Measurements from ENCODE around the gene EEFSEC. TPM values are rescaled to one million over a fixed set of nuclear protein-coding genes. Genes with fewer than 3 reads are reported as not detected.

EEFSEC gene
- total RNA-seq, 1 donor from 2014 or later, result 15.6 TPM

DNA sequence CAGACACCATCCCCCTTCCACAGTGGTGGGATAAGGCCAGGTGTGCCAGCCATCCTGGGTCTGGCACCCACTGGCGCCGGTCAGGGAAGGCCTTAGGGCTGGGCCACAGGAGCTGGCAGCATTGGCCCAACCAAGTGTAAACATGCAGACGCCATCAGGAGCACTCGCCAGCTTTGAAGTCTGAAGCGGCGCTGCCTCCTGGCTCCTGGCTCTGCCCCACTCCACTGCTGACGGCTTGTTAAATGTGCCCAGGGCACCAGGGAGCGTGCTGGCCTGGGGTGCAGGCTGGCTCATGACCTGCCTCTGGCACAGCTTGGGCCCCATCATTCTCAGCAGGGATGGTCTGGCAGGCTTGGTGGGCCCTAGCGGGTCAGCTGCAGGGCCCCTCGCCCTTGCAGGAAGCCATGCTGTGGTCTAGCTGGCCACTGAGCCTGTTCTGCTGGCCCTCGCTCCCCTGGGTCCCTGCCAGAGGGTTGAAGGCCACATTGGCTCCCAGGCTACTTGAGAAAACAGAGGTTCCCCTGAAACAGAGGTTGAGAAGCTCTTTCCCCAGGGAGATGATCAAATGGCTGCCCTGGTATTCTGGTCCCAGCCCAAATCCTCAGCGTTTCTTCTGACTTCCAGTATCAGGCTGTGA is 196.8 kb downstream of the EEFSEC start:
- Mint-ChIP-seq H3K27me3 (ENCODE audit: unreplicated experiment) (no peaks in the 10 kb centered on the region), H3K4me3 (ENCODE audit: unreplicated experiment) (no peak overlapping the region), H3K9me3 (ENCODE audit: unreplicated experiment) (no peaks in the 10 kb centered on the region), H3K4me1 (ENCODE audit: unreplicated experiment) (peaks cover 35% of the 10 kb centered on the region), H3K36me3 (ENCODE audit: unreplicated experiment) (peaks cover 4% of the 10 kb centered on the region), H3K27ac (ENCODE audit: unreplicated experiment) (no peak overlapping the region)
- DNase-seq (ENCODE audit: extremely low spot score, unreplicated experiment), result no peak
- TF ChIP-seq, protein P1, sequence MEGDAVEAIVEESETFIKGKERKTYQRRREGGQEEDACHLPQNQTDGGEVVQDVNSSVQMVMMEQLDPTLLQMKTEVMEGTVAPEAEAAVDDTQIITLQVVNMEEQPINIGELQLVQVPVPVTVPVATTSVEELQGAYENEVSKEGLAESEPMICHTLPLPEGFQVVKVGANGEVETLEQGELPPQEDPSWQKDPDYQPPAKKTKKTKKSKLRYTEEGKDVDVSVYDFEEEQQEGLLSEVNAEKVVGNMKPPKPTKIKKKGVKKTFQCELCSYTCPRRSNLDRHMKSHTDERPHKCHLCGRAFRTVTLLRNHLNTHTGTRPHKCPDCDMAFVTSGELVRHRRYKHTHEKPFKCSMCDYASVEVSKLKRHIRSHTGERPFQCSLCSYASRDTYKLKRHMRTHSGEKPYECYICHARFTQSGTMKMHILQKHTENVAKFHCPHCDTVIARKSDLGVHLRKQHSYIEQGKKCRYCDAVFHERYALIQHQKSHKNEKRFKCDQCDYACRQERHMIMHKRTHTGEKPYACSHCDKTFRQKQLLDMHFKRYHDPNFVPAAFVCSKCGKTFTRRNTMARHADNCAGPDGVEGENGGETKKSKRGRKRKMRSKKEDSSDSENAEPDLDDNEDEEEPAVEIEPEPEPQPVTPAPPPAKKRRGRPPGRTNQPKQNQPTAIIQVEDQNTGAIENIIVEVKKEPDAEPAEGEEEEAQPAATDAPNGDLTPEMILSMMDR (IDR thresholded peaks at IDR 0.05), result no peak

DNA sequence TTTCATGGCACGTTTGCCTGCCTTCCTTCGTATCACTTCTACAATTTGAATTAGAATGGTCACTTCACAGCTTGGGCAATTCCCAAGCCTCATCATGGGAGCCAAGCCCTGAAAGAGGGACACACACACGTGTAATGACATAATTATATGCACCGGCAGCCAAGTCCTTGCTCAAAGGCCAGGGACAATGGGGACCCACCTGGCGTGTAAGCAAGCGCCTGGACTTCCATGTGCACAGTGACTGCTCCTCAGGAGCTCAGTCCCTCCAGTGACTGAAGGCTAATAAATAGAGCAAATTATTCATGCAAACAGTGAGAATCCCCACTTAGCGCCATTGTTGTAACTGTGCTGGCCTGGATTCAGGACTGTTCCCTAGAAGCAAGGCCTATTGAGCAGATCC is 198.3 kb downstream of the EEFSEC start:
- TF ChIP-seq, protein P1 (IDR thresholded peaks at IDR 0.05), result no peak
- Mint-ChIP-seq H3K27me3 (ENCODE audit: unreplicated experiment) (no peaks in the 10 kb centered on the region), H3K27ac (ENCODE audit: unreplicated experiment) (no peak overlapping the region), H3K4me1 (ENCODE audit: unreplicated experiment) (peaks cover 36% of the 10 kb centered on the region), H3K9me3 (ENCODE audit: unreplicated experiment) (no peaks in the 10 kb centered on the region), H3K4me3 (ENCODE audit: unreplicated experiment) (no peak overlapping the region), H3K36me3 (ENCODE audit: unreplicated experiment) (peaks cover 4% of the 10 kb centered on the region)
- no peak for DNase-seq (ENCODE audit: extremely low spot score, unreplicated experiment)

DNA sequence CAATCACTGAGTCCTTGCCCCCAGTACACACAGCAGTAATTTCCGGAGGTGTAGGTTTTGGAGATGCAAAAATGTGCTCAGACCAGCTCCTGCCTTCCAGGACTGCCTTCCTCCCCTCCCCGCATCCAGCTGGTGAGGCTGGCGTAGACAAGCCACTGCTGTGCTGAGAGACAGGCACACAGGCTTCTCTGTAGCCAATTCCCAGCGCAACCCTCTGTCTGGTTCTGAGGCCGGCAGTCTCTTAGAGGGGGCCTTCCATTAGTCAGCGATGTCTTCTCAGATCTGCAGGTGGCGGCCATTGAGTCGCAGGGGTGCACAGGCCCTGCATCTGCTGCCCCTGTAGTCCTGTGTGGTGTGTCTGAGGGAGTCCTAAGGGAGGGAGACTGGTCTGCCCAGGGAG is 199.0 kb downstream of the EEFSEC start:
- Mint-ChIP-seq H3K36me3 (ENCODE audit: unreplicated experiment) (peaks cover 4% of the 10 kb centered on the region), H3K4me1 (ENCODE audit: unreplicated experiment) (peaks cover 33% of the 10 kb centered on the region), H3K27me3 (ENCODE audit: unreplicated experiment) (no peaks in the 10 kb centered on the region), H3K27ac (ENCODE audit: unreplicated experiment) (no peak overlapping the region), H3K4me3 (ENCODE audit: unreplicated experiment) (no peak overlapping the region), H3K9me3 (ENCODE audit: unreplicated experiment) (no peaks in the 10 kb centered on the region)
- no peak for DNase-seq (ENCODE audit: extremely low spot score, unreplicated experiment)
- TF ChIP-seq, protein P1 (IDR thresholded peaks at IDR 0.05), result no peak

DNA sequence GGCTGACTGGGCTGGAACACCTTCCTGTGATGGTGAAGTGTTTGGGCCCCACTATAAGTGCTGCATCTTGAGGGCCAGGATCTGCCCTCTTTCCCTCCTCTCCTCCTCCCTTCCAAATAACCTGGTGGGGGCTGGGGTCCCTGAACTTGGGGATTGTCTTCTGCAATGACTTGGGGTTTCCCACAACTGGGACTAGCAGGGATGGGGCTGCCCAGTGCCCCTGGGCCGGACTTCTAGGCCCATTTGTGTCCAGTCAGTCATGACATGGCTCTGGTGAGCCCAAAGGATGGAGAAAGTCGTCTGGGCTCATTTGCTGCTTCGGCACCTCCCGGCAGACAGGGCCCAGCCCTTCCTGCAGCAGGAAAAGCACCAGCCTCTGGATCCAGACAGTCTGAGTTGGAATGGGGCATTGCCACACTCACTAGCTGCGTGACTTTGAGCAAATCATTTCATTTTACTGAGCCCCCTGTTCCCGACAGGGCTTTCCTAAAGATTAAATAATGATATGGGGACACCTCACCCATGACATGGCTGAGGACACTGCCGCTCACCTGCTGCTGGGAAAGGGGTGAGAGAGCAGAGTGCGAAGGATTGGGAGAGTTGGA is 200.2 kb downstream of the EEFSEC start:
- no peak for DNase-seq (ENCODE audit: extremely low spot score, unreplicated experiment)
- Mint-ChIP-seq H3K4me1 (ENCODE audit: unreplicated experiment) (peaks cover 25% of the 10 kb centered on the region), H3K4me3 (ENCODE audit: unreplicated experiment) (no peak overlapping the region), H3K27ac (ENCODE audit: unreplicated experiment) (no peak overlapping the region), H3K36me3 (ENCODE audit: unreplicated experiment) (peaks cover 8% of the 10 kb centered on the region), H3K27me3 (ENCODE audit: unreplicated experiment) (peaks cover 2% of the 10 kb centered on the region), H3K9me3 (ENCODE audit: unreplicated experiment) (no peaks in the 10 kb centered on the region)
- TF ChIP-seq, protein P1 (IDR thresholded peaks at IDR 0.05), result no peak

DNA sequence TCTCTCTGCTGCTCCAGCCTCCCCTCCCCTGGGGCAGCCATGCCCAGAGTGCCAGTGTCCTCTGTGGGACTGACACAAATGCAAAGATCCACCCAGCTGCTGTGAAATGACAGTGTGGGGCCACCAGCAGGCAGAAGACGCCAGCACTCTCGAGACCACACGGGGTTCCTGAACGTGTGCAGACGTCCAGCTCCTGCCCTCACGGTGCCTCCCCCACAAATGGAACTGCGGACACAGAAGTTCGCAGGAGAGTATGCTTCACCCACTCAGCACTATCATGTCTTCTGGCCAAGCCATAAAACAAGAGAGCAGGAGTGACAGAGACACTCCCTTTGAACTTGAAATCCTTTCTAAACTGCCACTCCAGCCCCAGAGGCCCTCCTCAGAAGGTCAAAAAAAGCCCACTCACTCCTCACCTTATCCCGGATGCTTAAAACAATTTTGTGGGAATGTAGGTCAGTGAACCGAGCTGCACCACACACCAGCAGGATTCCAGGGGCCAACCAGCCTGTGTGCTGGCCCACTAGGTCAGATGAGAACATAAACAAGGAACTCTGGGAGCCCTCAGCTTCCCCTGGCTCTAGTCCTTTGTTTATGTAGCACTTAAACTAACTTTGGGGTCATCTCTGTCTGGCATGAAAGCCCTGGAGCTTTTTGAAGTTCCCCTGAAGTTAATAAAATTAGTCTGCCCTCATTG is 200.9 kb downstream of the EEFSEC start:
- TF ChIP-seq, protein P1 (IDR thresholded peaks at IDR 0.05), result no peak
- Mint-ChIP-seq H3K9me3 (ENCODE audit: unreplicated experiment) (no peaks in the 10 kb centered on the region), H3K4me1 (ENCODE audit: unreplicated experiment) (peaks cover 24% of the 10 kb centered on the region), H3K27me3 (ENCODE audit: unreplicated experiment) (peaks cover 3% of the 10 kb centered on the region), H3K4me3 (ENCODE audit: unreplicated experiment) (no peak overlapping the region), H3K36me3 (ENCODE audit: unreplicated experiment) (peaks cover 14% of the 10 kb centered on the region), H3K27ac (ENCODE audit: unreplicated experiment) (peak overlapping the region; percentile 20)
- DNase-seq (ENCODE audit: extremely low spot score, unreplicated experiment), result no peak
